ENCODE data around the gene MAU2. TPM values are rescaled to one million over a fixed set of nuclear protein-coding genes. Genes with fewer than 3 reads are reported as not detected.

Gene MAU2
- total RNA-seq, 1 experiment from 2014 or later, result 38.0 TPM

DNA sequence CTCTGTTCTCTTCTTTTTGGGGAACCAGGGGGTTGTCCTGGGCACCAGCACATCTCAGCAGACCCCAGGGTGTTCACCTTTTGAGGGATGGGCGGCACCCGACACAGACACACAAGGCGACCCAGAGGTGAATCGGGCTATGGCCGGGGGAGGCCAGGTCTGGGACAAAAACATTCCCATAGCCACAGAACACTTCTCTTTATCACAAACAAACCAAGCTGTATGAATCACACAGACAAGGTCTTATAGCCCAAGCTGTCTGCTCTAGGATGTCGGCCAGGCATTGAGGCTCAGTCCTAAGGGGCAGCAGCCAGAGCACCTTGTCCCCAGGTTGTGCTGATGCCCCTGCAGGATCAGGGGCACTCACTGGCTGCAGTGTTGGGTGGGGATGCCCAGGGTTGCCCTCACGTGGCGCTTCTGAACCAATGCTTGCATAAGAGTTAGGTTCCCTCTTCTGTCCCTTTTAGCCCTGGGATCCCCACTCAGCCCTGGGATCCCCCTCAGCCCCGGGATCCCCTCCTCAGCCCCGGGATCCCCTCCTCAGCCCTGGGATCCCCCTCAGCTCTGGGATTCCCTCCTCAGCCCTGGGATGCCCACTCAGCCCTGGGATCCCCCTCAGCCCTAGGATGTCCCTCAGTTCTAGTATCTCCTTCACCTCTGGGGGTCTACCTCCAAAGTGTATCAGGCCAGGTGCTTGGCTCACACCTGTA, 26.9 kb downstream of the MAU2 start:
- intact Hi-C loops (cut with micrococcal nuclease; ENCODE audit: unreplicated experiment), result no loop called here
- H3K4me3 ChIP-seq (ENCODE audit: low read depth in 2 of 2, low read length in 2 of 2), result no peak overlapping the region

DNA sequence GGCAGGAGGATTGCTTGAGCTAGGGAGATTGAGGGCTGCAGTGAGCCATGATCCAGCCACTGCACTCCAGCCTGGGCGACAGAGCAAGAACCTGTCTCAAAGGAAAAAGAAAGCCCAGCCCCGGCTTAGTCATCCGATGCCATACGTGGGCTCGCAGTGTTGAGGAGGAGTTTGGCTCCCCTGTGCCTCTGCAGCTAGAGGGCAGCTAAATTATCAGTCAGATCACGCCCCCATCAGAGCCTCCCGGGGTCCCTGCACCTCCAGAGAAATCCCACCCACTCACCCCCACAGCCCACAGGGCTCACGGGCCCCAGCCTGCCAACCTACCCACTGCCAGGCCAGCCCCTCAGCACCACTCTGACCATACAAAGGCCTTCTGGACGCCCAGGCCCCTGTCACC, 27.6 kb downstream of the MAU2 start:
- no peak for DNase-seq (ENCODE audit: low read depth, low spot score)
- intact Hi-C loops (cut with micrococcal nuclease; ENCODE audit: unreplicated experiment) (no loop called here), in situ Hi-C loops (cut with HindIII; ENCODE audit: low pct_unique_long_range_greater_than_20kb, low sequenced_read_pairs) (no loop called here)
- no peak overlapping the region for H3K27ac ChIP-seq (ENCODE audit: low read length)
- no peaks in the 10 kb centered on the region; the same call in none of the 2 replicates for H3K36me3 ChIP-seq (ENCODE audit: control insufficient read depth, insufficient read depth, low read length)
- 0 out of 2 replicates have a peak, but pooled peaks have one; percentile 17 for ATAC-seq
- no peaks in the 10 kb centered on the region for H3K4me1 ChIP-seq (ENCODE audit: control insufficient read depth, insufficient read depth, low read length)
- H3K9me3 ChIP-seq (ENCODE audit: control insufficient read depth, insufficient read depth, low read depth, low read length), result no peaks in the 10 kb centered on the region
- POLR2A ChIA-PET, result interaction anchor here (0.6 kb wide), 1 partner anchor 139 kb away, joined by 4 read pairs; no protein-coding TSS in a partner anchor
- CTCF ChIA-PET, result no interaction called here
- H3K27me3 ChIP-seq (ENCODE audit: control insufficient read depth, insufficient read depth, low read length), result no peaks in the 10 kb centered on the region
- no TSS peak for BruUV-seq (replicated peaks)
- TF ChIP-seq, protein P1, sequence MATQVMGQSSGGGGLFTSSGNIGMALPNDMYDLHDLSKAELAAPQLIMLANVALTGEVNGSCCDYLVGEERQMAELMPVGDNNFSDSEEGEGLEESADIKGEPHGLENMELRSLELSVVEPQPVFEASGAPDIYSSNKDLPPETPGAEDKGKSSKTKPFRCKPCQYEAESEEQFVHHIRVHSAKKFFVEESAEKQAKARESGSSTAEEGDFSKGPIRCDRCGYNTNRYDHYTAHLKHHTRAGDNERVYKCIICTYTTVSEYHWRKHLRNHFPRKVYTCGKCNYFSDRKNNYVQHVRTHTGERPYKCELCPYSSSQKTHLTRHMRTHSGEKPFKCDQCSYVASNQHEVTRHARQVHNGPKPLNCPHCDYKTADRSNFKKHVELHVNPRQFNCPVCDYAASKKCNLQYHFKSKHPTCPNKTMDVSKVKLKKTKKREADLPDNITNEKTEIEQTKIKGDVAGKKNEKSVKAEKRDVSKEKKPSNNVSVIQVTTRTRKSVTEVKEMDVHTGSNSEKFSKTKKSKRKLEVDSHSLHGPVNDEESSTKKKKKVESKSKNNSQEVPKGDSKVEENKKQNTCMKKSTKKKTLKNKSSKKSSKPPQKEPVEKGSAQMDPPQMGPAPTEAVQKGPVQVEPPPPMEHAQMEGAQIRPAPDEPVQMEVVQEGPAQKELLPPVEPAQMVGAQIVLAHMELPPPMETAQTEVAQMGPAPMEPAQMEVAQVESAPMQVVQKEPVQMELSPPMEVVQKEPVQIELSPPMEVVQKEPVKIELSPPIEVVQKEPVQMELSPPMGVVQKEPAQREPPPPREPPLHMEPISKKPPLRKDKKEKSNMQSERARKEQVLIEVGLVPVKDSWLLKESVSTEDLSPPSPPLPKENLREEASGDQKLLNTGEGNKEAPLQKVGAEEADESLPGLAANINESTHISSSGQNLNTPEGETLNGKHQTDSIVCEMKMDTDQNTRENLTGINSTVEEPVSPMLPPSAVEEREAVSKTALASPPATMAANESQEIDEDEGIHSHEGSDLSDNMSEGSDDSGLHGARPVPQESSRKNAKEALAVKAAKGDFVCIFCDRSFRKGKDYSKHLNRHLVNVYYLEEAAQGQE (IDR thresholded peaks at IDR 0.05; ENCODE audit: insufficient read depth in 1 of 2, low read depth in 2 of 2, low read length in 1 of 2), result no peak
- TF ChIP-seq POLR2AphosphoS5 (IDR thresholded peaks at IDR 0.05; ENCODE audit: low read depth, low read length) (no peak), SIN3A (IDR thresholded peaks at IDR 0.05; ENCODE audit: borderline replicate concordance, insufficient read depth, low read depth, low read length) (no peak), TCF7L2 (IDR thresholded peaks at IDR 0.05; ENCODE audit: low read depth, low read length) (no peak)
- TF ChIP-seq, protein P2, sequence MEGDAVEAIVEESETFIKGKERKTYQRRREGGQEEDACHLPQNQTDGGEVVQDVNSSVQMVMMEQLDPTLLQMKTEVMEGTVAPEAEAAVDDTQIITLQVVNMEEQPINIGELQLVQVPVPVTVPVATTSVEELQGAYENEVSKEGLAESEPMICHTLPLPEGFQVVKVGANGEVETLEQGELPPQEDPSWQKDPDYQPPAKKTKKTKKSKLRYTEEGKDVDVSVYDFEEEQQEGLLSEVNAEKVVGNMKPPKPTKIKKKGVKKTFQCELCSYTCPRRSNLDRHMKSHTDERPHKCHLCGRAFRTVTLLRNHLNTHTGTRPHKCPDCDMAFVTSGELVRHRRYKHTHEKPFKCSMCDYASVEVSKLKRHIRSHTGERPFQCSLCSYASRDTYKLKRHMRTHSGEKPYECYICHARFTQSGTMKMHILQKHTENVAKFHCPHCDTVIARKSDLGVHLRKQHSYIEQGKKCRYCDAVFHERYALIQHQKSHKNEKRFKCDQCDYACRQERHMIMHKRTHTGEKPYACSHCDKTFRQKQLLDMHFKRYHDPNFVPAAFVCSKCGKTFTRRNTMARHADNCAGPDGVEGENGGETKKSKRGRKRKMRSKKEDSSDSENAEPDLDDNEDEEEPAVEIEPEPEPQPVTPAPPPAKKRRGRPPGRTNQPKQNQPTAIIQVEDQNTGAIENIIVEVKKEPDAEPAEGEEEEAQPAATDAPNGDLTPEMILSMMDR (IDR thresholded peaks at IDR 0.05), result no peak
- H3K4me3 ChIP-seq (ENCODE audit: low read depth in 2 of 2, low read length in 2 of 2), result no peak overlapping the region

More for the DNA sequence above, 26.9 kb downstream of the MAU2 start:
- in situ Hi-C loops (cut with HindIII; ENCODE audit: low pct_unique_long_range_greater_than_20kb, low sequenced_read_pairs), result no loop called here
- no peak overlapping the region for H3K27ac ChIP-seq (ENCODE audit: low read length)
- H3K27me3 ChIP-seq (ENCODE audit: control insufficient read depth, insufficient read depth, low read length), result no peaks in the 10 kb centered on the region
- TF ChIP-seq SIN3A (IDR thresholded peaks at IDR 0.05; ENCODE audit: borderline replicate concordance, insufficient read depth, low read depth, low read length) (no peak), POLR2AphosphoS5 (IDR thresholded peaks at IDR 0.05; ENCODE audit: low read depth, low read length) (no peak), TCF7L2 (IDR thresholded peaks at IDR 0.05; ENCODE audit: low read depth, low read length) (no peak)
- TF ChIP-seq, protein P1 (IDR thresholded peaks at IDR 0.05; ENCODE audit: insufficient read depth in 1 of 2, low read depth in 2 of 2, low read length in 1 of 2), result no peak
- TF ChIP-seq, protein P2 (IDR thresholded peaks at IDR 0.05), result no peak
- H3K9me3 ChIP-seq (ENCODE audit: control insufficient read depth, insufficient read depth, low read depth, low read length), result no peaks in the 10 kb centered on the region
- BruUV-seq (replicated peaks), result no TSS peak
- no peaks in the 10 kb centered on the region; the same call in none of the 2 replicates for H3K36me3 ChIP-seq (ENCODE audit: control insufficient read depth, insufficient read depth, low read length)
- DNase-seq (ENCODE audit: low read depth, low spot score), result no peak
- no peak for ATAC-seq
- ChIA-PET CTCF (no interaction called here), POLR2A (no interaction called here)
- no peaks in the 10 kb centered on the region for H3K4me1 ChIP-seq (ENCODE audit: control insufficient read depth, insufficient read depth, low read length)
